Spleen (tissue), 11 donors: Measurements from ENCODE around the gene ZNF326. TPM values are rescaled to one million over a fixed set of nuclear protein-coding genes. Genes with fewer than 3 reads are reported as not detected.
"Not testable (repeated sequence)": the region's sequence is repeated elsewhere in the genome, so short reads cannot be mapped to it uniquely, and the experiment has no call there.

Experiments used
- DNase-seq: peaks from one replicate; pipeline ENCODE4 v3.0.0-alpha.2; 2020
- H3K27ac ChIP-seq, 8 donors: fragments of 200-600 bp; sonication (generic) in 7 of 8; 1 replicate in 4 of 8; 2 replicates in 4 of 8; pipeline versions ENCODE4 v1.5.0 to v1.8.0; 2016 to 2021; ENCODE audit warnings: inconsistent platforms in 4 of 8, mild to moderate bottlenecking in 4 of 8, moderate library complexity in 1 of 8
- H3K27me3 ChIP-seq, 7 donors: fragments of 200-600 bp; sonication (generic) in 6 of 7; replicated peaks in 1 of 7; 1 replicate in 4 of 7; 2 replicates in 3 of 7; pipeline versions ENCODE4 v1.5.0 to v1.8.0; 2016 to 2021; ENCODE audit warnings: inconsistent platforms in 3 of 7, mild to moderate bottlenecking in 1 of 7
- H3K36me3 ChIP-seq, 6 donors: fragments of 200-600 bp; sonication (generic) in 5 of 6; 1 replicate in 4 of 6; 2 replicates in 2 of 6; pipeline versions ENCODE4 v1.5.0 to v1.8.0; 2016 to 2021; ENCODE audit warnings: inconsistent platforms in 2 of 6
- H3K4me1 ChIP-seq, 6 donors: fragments of 200-600 bp; sonication (generic) in 5 of 6; 1 replicate in 3 of 6; 2 replicates in 3 of 6; pipeline versions ENCODE4 v1.5.0 to v1.8.0; 2016 to 2021; ENCODE audit warnings: inconsistent platforms in 3 of 6
- H3K4me3 ChIP-seq, 8 donors: fragments of 200-600 bp; sonication (generic) in 7 of 8; 1 replicate in 4 of 8; 2 replicates in 4 of 8; pipeline versions ENCODE4 v1.5.0 to v1.8.0; 2016 to 2021; ENCODE audit warnings: inconsistent platforms in 4 of 8, mild to moderate bottlenecking in 4 of 8, moderate library complexity in 2 of 8
- H3K9me3 ChIP-seq, 8 donors: fragments of 200-600 bp; sonication (generic) in 7 of 8; 1 replicate in 4 of 8; 2 replicates in 4 of 8; pipeline versions ENCODE4 v1.5.0 to v1.8.0; 2016 to 2021; ENCODE audit warnings: inconsistent platforms in 4 of 8
- CTCF ChIP-seq, 11 experiments: fragments of 200-600 bp in 7 of 11; fragments of 450-650 bp in 4 of 11; sonication (generic) in 4 of 11; IDR thresholded peaks in 8 of 11; conservative IDR thresholded peaks in 3 of 11; 1 replicate in 7 of 11; 2 replicates in 4 of 11; pipeline versions ENCODE4 v1.4.0 to v1.8.0; 2016 to 2021; ENCODE audit warnings: antibody characterized with exemption in 11 of 11, inconsistent platforms in 4 of 11, mild to moderate bottlenecking in 1 of 11
- POLR2A ChIP-seq, 3 donors: fragments of 450-650 bp; IDR thresholded peaks; one replicate each; pipeline ENCODE4 v1.5.1; 2017; ENCODE audit warnings: antibody characterized with exemption in 3 of 3, mild to moderate bottlenecking in 1 of 3
- POLR2AphosphoS5 ChIP-seq, 3 donors: sonication (generic); formaldehyde crosslinking; IDR thresholded peaks; one replicate each; pipeline ENCODE4 v1.5.1; 2017; ENCODE audit warnings: antibody characterized with exemption in 3 of 3
- WGBS, 5 donors: extraction: QIAGEN DNeasy Blood & Tissue Kit in 3 of 5; methylation state at CpG; one replicate each; pipeline versions ENCODE4 v1.1.5 to v1.1.7; 2013 to 2018; 5-methylcytosine and 5-hydroxymethylcytosine counted together
- intact Hi-C: fragments of 100-400 bp; cut with DNase I; formaldehyde crosslinking; loops from one replicate; pipeline ENCODE4 v1.15.0; 2023; ENCODE audit warnings: low total_unique reads
- polyA plus RNA-seq, 3 donors: library from polyadenylated mRNA; stranded (reverse); fragments of 200-250 nt; gene quantifications; one replicate each; pipeline ENCODE4 v1.2.1, GENCODE V29; 2013
- total RNA-seq, 7 donors: library from RNA; depleted of rRNA in 3 of 7; stranded (reverse); fragments of >200 nt in 3 of 7; fragmentation: NEBNext Ultra II Directional in 4 of 7; extraction: Animal tissue kit (Norgen Biotek cat#: 25700) in 4 of 7; gene quantifications; one replicate each; pipeline versions ENCODE4 v1.1.0 to v1.2.1, GENCODE V29; 2016 to 2021
- donor health status: healthy with polysubstance abuse.
- donor health status: DM: no; HTN: no; CAD: no; lungs with moderate emphysema.
- donor health status: DM: no; HTN: no; CAD: no.
- donor health status: Bipolar disorder and iron deficiency.
- donor health status: healthy.
- donor health status: DM: no; HTN: no; CAD: no.
- donor health status: DM: yes; HTN: yes; CAD: no.

ZNF326 gene
- total and polyA plus RNA-seq, 10 donors: 4.6 to 27.9 (median 18.6) TPM

- peak overlapping the region in 3 of 8 donors; percentile 21 to 30 (median 21) for H3K27ac ChIP-seq
- no peaks in the 10 kb centered on the region for H3K9me3 ChIP-seq
- intact Hi-C loops: no loop called here
- H3K27me3 ChIP-seq: no peaks in the 10 kb centered on the region
- DNase-seq: no peak
- peaks cover 0 to 18% (median 2%) of the 10 kb centered on the region in 6 donors for H3K4me1 ChIP-seq
- no peaks in the 10 kb centered on the region for H3K36me3 ChIP-seq
- WGBS, 5 donors: 49 to 71% (median 59%) methylated on average over 4 of the region's 4 CpGs
- H3K4me3 ChIP-seq: no peak overlapping the region
- TF ChIP-seq CTCF (IDR thresholded peaks at IDR 0.05 in 8 of 11, conservative IDR thresholded peaks at IDR 0.05 in 3 of 11) (no peak), POLR2AphosphoS5 (IDR thresholded peaks at IDR 0.05) (no peak), POLR2A (IDR thresholded peaks at IDR 0.05) (no peak)
These were observed 20.0 kb upstream of the ZNF326 start for GRCh38 chr1:89974696-89975470.

GRCh38 chr1:89975540-89976125 is 19.3 kb upstream of the ZNF326 start:
- no peak for DNase-seq
- intact Hi-C loops: no loop called here
- WGBS, 5 donors: 22 to 52% (median 37%) methylated on average over 4 of the region's 4 CpGs
- no peaks in the 10 kb centered on the region for H3K36me3 ChIP-seq
- no peaks in the 10 kb centered on the region for H3K27me3 ChIP-seq
- H3K4me1 ChIP-seq: peaks cover 0 to 18% (median 2%) of the 10 kb centered on the region in 6 donors
- no peak for TF ChIP-seq POLR2AphosphoS5 (IDR thresholded peaks at IDR 0.05)
- TF ChIP-seq POLR2A (IDR thresholded peaks at IDR 0.05): no peak
- TF ChIP-seq CTCF (IDR thresholded peaks at IDR 0.05 in 8 of 11, conservative IDR thresholded peaks at IDR 0.05 in 3 of 11): no peak
- no peaks in the 10 kb centered on the region for H3K9me3 ChIP-seq
- H3K4me3 ChIP-seq: no peak overlapping the region
- peak overlapping the region in 3 of 8 donors; percentile 21 to 30 (median 21) for H3K27ac ChIP-seq

GRCh38 chr1:89978755-89979154 is 16.2 kb upstream of the ZNF326 start:
- H3K4me3 ChIP-seq: no peak overlapping the region
- H3K9me3 ChIP-seq: no peaks in the 10 kb centered on the region
- H3K36me3 ChIP-seq: no peaks in the 10 kb centered on the region
- H3K27me3 ChIP-seq: no peaks in the 10 kb centered on the region
- DNase-seq: no peak
- H3K4me1 ChIP-seq: peaks cover 0 to 29% (median 4%) of the 10 kb centered on the region in 6 donors
- no peak for TF ChIP-seq POLR2A (IDR thresholded peaks at IDR 0.05)
- TF ChIP-seq POLR2AphosphoS5 (IDR thresholded peaks at IDR 0.05): no peak
- no peak for TF ChIP-seq CTCF (IDR thresholded peaks at IDR 0.05 in 8 of 11, conservative IDR thresholded peaks at IDR 0.05 in 3 of 11)
- WGBS, 5 donors: 94 to 98% (median 98%) methylated on average over 1 of the region's 1 CpG
- intact Hi-C loops: no loop called here
- H3K27ac ChIP-seq: no peak overlapping the region

GRCh38 chr1:89980605-89981004 is 14.3 kb upstream of the ZNF326 start:
- DNase-seq: no peak
- 78 to 86% (median 80%) methylated on average over 4 of the region's 4 CpGs for WGBS, 5 donors
- no peaks in the 10 kb centered on the region for H3K27me3 ChIP-seq
- intact Hi-C loops: no loop called here
- no peak for TF ChIP-seq CTCF (IDR thresholded peaks at IDR 0.05 in 8 of 11, conservative IDR thresholded peaks at IDR 0.05 in 3 of 11)
- no peak for TF ChIP-seq POLR2AphosphoS5 (IDR thresholded peaks at IDR 0.05)
- no peak for TF ChIP-seq POLR2A (IDR thresholded peaks at IDR 0.05)
- H3K9me3 ChIP-seq: no peaks in the 10 kb centered on the region
- H3K27ac ChIP-seq: no peak overlapping the region
- H3K4me3 ChIP-seq: no peak overlapping the region
- H3K36me3 ChIP-seq: no peaks in the 10 kb centered on the region
- peaks cover 0 to 17% (median 2%) of the 10 kb centered on the region in 6 donors for H3K4me1 ChIP-seq

DNA sequence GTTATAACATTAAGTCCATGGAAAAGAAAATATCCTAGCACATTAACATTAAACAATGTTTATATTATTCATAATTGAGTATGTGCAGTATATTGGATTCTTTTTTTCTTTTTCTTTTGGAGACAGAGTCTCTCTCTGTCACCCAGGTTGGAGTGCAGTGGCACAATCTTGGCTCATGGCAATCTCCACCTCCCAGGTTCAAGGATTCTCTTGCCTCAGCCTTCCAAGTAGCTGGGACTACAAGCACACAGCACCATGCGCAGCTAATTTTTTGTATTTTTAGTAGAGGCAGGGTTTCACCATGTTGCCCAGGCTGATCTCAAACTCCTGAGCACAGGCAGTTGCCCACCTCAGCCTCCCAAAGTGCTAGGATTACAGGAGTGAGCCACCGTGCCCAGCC is 12.1 kb upstream of the ZNF326 start:
- DNase-seq, H3K27me3 ChIP-seq, H3K36me3 ChIP-seq, H3K4me3 ChIP-seq, H3K9me3 ChIP-seq, H3K27ac ChIP-seq, intact Hi-C loops: not testable (repeated sequence)
- WGBS, 5 donors: 69 to 85% (median 79%) methylated on average over 2 of the region's 2 CpGs
- peaks cover 0 to 16% (median 3%) of the 10 kb centered on the region in 6 donors for H3K4me1 ChIP-seq

- intact Hi-C loops, H3K27me3 ChIP-seq, DNase-seq, H3K9me3 ChIP-seq, H3K27ac ChIP-seq, H3K36me3 ChIP-seq, H3K4me3 ChIP-seq: not testable (repeated sequence)
- peaks cover 0 to 16% (median 3%) of the 10 kb centered on the region in 6 donors for H3K4me1 ChIP-seq
- 97 to 99% (median 97%) methylated on average over 12 to 32 of the region's 33 CpGs for WGBS, 5 donors
These were observed 10.3 kb upstream of the ZNF326 start for GRCh38 chr1:89984564-89985116.
